Fibroblast of skin of abdomen (primary cell): ENCODE results near the gene TANGO6.
"Not testable (repeated sequence)": the region's sequence is repeated elsewhere in the genome, so short reads cannot be mapped to it uniquely, and the experiment has no call there.

ENCODE experiments used
- DNase-seq: peaks from one replicate; pipeline ENCODE4 v3.0.0-alpha.2; 2013

Gene TANGO6

DNA sequence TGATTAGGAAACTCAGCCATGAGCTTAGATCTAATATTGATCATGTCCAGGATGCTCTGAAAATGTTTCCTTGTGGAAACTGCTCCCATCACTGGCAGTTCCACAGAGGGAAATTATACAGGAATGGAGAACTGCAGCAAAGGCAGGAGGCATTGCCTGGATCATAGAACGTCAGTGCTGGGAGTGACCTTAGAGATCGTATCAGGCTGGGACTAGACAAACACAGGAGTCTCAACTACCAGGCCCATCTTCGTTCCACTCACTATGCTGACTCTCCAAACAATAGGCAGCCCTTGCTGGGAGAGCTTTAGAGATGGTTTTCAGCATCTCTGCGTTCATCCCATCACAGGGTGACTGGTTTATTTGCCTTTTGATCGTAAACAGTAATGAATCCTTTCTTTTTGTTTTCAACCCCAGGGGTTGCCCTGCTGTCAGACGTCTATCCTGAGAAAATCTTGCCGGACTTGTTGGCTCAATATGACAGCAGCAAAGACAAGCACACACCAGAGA is 130.3 kb downstream of the TANGO6 start:
- DNase-seq: no peak

- no peak for DNase-seq
Measured at GRCh38 chr16:68978303-68978954, 135.1 kb downstream of the TANGO6 start.

DNA sequence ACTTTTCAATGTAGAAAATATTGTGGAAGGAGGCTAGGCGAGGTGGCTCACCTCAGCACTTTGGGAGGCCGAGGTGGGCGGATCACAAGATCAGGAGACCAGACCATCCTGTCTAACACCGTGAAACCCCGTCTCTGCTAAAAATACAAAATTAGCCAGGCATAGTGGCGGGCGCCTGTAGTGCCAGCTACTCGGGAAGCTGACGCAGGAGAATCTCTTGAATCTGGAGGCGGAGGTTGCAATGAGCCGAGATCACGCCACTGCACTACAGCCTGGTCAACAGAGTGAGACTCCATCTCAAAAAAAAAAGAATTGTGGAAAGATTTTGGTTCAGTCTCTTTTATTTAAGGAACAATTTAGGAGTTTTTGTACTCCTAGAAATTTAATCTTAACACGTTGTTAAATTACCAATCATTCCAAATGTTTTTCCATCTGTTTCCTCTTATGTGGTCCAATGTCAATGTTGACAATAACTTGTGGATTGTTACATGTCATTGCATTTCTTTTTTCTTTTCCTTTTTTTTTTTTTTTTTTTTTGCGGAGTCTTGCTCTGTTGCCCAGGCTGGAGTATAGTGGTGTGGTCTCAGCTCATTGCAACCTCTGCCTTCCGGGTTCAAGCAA is 137.5 kb downstream of the TANGO6 start:
- no peak for DNase-seq

DNA sequence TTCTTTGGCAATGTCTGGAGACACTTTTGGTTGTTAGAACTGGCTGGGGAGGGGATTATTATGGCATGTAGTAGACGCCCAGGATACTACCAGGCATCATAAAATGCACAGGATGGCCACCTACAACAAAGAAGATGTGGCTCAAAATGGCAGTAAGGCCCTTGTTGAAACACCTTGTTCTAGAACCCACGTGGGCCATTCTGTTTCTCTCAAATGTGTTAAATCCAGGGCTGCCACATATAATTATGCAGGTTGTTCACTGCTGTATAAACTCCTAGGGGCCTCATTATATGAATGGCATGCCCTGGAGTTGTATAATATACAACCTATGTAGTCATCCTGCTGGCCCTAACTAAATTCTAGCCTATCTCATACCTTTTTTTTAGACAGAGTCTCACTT is 138.6 kb downstream of the TANGO6 start:
- no peak for DNase-seq

DNA sequence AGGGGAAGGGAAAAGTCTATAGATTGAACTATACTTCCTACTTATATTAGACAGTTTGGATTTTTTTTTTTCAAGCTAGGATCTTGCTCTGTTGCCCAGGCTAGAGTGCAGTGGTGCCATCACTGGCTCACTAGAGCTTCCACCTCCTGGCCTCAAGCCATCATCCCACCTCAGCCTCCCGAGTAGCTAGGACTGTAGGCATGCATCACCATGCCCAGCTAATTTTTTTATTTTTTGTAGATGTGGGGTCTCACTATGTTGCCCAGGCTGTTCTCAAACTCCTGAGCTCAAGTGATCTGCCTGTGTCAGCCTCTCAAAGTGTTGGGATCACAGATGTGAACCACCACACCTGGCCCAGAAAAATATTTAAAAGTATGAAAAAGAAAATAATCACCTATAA is 141.1 kb downstream of the TANGO6 start:
- no peak for DNase-seq

DNA sequence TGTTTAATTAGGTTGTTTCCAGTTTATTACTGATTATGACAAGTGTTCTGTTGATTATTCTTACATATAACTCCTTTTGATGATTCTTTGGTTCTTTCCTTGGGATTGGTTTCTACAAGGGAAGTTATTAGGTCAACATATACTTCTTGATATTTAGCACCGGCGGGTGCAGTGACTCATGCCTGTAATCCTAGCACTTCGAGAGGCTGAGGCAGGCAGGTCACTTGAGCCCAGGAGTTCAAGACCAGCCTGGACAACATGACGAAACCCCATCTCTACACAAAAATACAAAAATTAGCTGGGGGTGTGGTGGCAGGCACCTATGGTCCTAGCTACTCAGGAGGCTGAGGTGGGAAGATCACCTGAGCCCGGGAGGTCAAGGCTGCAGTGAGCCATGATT is 141.9 kb downstream of the TANGO6 start:
- no peak for DNase-seq

DNA sequence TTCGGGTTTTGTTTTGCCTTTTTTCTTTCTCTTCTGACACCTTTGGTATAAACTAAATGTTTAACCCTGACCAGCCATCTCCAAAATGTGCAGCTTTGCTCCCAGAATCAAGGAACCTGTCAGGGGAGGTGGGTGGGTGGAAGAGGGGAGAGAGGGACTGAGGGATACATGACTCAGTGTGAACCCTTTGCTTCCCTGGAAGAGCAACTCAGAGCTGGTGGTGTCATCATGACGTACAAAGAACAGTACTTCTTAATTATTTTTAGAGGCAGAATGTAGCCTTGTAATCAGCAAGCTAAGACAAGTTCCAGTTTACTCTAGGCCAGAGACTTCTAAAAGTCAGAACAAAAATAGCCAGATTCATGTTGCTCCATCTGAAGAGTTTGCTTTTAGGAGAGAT is 142.5 kb downstream of the TANGO6 start:
- DNase-seq: peak; percentile 33

DNA sequence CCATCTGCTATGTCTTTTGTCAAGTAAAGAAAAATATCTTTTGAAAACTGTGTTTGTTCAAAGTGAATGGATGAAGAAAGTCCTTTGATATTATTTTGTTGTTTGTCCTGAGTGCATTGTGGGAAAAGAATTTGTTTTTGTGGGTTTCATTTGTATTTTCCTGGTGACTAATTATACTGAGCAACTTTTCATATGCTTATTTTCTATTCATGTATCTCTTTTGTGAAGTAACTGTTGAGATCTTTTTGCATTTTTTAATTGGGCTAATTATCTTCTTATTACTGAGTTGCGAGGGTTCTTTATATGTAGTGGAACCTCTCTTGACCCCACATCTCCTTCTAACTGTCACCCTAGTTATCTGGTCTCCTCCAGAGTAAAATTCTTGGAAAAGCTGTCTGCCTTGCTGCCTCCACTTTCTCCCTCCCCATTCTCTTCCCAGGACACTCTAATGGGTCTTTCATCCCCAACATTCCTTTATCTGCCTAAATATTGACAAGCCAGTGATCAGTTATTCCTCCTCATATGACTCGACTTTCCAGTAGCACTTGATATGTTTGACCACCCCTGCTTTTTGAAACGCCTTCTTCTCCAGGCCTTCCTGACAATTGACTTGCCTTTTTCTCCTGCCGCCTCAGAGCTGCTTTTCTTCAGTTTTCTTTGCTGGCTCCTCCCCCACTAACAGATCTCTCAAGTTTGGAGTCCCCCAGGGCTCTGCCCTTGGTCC is 144.6 kb downstream of the TANGO6 start:
- no peak for DNase-seq

- DNase-seq: not testable (repeated sequence)
Measured at GRCh38 chr16:68990172-68990845, 147.0 kb downstream of the TANGO6 start.

- DNase-seq: no peak
Measured at GRCh38 chr16:68991075-68991474, 147.7 kb downstream of the TANGO6 start.

DNA sequence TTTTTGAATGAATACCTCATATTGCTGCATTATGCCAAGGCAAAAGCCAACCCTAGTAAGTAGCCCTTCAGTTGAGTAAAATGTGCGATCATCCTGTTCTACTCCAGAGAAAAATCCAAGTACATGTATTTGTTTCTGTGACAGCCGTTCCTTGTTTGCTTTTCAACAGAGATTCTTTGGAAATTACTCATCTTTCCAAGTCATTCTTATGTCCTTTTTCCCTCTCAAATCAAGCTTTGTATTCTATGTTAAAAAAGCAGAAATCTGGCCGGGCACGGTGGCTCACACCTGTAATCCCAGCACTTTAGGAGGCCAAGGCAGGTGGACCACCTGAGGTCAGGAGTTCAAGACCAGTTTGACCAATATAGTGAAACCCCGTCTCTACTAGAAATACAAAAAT is 149.2 kb downstream of the TANGO6 start:
- DNase-seq: peak; percentile 69

GRCh38 chr16:68993456-68993855 is 150.1 kb downstream of the TANGO6 start:
- DNase-seq: no peak

DNA sequence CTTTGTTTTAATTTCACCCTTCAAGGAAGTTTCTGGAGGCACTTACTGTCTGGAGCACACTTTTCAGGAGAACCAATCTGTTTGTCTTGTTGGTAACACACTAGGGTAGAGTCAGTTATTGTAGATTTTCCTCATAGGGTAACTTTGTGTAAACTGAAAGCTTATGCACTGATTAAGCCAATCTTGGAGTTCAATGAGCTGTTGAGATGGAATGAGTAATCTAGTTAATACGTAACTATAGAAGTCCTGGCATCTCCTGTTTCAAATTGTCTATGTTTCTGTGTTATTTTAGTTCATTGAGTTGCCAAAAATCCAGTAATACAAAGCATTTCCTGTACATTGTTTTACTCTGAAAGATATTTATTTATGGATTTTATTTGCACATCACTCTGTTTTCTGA is 150.6 kb downstream of the TANGO6 start:
- DNase-seq: peak; percentile 86

DNA sequence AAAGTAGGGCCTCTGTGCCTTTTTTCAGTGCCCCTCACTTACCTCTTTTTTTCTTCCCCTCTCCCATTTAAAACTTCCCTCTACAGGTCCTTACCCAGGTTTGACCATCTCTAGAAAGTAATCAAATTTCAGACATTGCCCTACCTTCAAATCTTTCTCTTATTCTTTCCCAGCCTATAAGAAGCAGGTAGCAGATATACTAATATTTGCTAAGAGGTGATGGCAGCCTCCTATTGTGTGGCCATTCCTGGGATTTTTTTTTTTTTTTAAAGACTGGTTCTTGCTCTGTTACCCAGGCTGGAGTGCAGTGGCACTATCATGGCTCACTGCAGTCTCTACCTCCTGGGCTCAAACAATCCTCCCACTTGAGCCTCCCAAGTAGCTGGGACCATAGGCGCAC is 151.0 kb downstream of the TANGO6 start:
- DNase-seq: no peak

GRCh38 chr16:68995011-68995504 is 151.7 kb downstream of the TANGO6 start:
- peak; percentile 37 for DNase-seq

- no peak for DNase-seq
Measured at GRCh38 chr16:68997564-68997963, 154.2 kb downstream of the TANGO6 start.

- no peak for DNase-seq
Measured at GRCh38 chr16:68999114-68999513, 155.8 kb downstream of the TANGO6 start.

GRCh38 chr16:69003500-69003899 is 160.2 kb downstream of the TANGO6 start:
- no peak for DNase-seq

- no peak for DNase-seq
Measured at GRCh38 chr16:69005641-69006355, 162.5 kb downstream of the TANGO6 start.

- no peak for DNase-seq
Measured at GRCh38 chr16:69012906-69013305, 169.6 kb downstream of the TANGO6 start.

DNA sequence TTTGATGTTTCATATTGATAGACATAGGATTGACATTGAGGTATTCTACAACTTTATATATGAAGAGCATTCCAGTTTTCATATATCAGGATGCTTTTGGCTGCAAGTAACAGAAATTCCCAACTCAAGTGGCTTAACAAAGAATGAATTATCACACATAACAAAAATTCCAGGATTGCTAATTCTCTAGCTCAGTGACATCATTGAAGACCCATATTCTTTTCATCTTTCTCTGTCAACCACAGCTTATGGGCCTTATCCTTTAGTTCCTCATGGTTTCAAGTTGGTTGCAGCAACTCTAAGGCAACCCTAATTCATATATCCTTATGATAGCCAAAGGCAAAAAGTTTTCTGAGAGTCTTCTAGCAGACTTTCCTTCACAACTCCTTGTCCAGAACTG is 170.7 kb downstream of the TANGO6 start:
- DNase-seq: peak; percentile 38

- no peak for DNase-seq
Measured at GRCh38 chr16:69014811-69015210, 171.5 kb downstream of the TANGO6 start.
